Activated T-cell treated with anti-CD3 and anti-CD28 coated beads, Interleukin-2, amount 50 U/mL, for 72 hours (primary cell): Measurements from ENCODE around the gene COBL. TPM values are rescaled to one million over a fixed set of nuclear protein-coding genes. Genes with fewer than 3 reads are reported as not detected.

Experiments used
- ATAC-seq, 2 donors: fragments of 150-1000 bp; cut with Tn5 transposase; replicated peaks in 1 of 2; 2 replicates each; pipeline ENCODE4 v1.10.0; 2021; ENCODE audit warnings: moderate library complexity in 2 of 2, mild to moderate bottlenecking in 1 of 2
- DNase-seq, 2 donors: peaks; one replicate each; pipeline ENCODE4 v3.0.0; 2021 to 2022; ENCODE audit warnings: mixed read lengths in 1 of 2
- H3K27ac Mint-ChIP-seq: one replicate; pipeline ENCODE4 v1.8.0; 2022; ENCODE audit warnings: mild to moderate bottlenecking, moderate library complexity, mixed read lengths
- H3K27me3 Mint-ChIP-seq: one replicate; pipeline ENCODE4 v1.8.0; 2022; ENCODE audit warnings: low read depth, mixed read lengths
- H3K36me3 Mint-ChIP-seq, 2 donors: one replicate each; pipeline ENCODE4 v1.8.0; 2022; ENCODE audit warnings: mixed read lengths in 2 of 2, mild to moderate bottlenecking in 1 of 2; ENCODE audit not compliant: insufficient read depth in 2 of 2
- H3K4me1 Mint-ChIP-seq: one replicate; pipeline ENCODE4 v1.8.0; 2022; ENCODE audit warnings: low read depth, mixed read lengths
- H3K4me3 Mint-ChIP-seq, 2 donors: one replicate each; pipeline ENCODE4 v1.8.0; 2022; ENCODE audit warnings: mild to moderate bottlenecking in 2 of 2, mixed read lengths in 2 of 2, moderate library complexity in 2 of 2
- H3K9me3 Mint-ChIP-seq, 2 donors: one replicate each; pipeline ENCODE4 v1.8.0; 2022; ENCODE audit warnings: mixed read lengths in 2 of 2
- total RNA-seq, 2 donors: library from RNA; stranded (reverse); gene quantifications; one replicate each; pipeline ENCODE4 v1.2.3, GENCODE V29; 2022

Gene COBL
- total RNA-seq, 2 donors from 2014 or later, result not detected

DNA sequence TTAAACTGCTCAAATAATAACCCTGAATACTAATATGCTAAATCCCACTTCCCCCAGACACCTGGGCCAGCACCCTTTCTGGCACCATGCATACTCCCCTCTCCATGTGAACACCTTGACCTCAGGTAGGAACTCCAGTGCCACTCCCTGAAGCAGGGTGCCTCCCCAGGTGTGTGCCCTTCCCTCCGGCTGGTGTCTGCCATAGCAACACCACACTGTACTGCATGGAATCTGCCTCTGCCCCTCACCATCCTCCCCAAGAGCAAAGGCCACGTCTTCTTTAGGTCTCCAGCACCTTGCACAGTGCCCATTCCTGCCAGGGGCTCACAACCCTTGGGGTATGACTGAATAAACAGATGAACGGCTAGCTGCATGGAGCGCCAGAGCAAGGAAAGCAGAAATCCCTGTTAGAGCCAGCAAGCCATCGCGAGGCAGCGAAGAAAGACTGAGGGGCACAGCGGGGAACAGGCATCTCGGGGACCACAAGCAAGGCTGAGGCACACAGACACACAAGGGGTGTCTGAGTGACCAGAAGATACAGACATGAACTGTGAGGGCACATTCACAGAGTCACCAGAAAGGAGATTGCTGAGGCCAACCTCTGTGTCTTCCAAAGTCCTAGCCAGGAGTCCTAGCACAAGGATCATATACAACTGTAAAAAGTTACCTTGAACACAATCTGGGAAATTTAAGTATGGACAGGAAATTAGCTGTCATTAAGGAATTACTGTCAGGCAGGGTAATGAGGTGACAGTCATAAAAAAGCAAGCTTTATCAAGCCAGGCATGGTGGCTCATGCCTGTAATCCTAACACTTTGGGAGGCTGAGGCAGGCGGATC, 25.7 kb downstream of the COBL start:
- Mint-ChIP-seq H3K4me1 (no peaks in the 10 kb centered on the region), H3K9me3 (no peaks in the 10 kb centered on the region), H3K27ac (no peak overlapping the region), H3K27me3 (peaks cover 6% of the 10 kb centered on the region), H3K4me3 (no peak overlapping the region), H3K36me3 (no peaks in the 10 kb centered on the region)
- ATAC-seq (no peak), DNase-seq (no peak)

DNA sequence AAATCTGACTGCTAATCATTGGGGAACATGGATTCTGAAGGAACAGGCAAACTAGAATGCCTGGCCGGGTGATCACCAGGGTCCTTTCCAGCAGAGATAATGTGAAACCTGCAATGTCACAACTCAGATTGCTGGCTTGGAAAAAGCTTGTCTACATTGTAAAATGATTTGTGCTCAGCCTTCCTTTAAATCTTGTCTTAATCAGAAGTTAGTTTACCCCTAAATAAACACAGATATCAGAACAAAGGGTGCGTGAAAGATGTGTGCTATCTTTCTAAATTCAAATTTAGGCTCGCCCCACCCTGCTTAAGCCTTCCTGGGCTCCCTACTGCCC, 26.3 kb downstream of the COBL start:
- no peak for DNase-seq
- Mint-ChIP-seq H3K4me3 (no peak overlapping the region), H3K27ac (no peak overlapping the region), H3K36me3 (no peaks in the 10 kb centered on the region), H3K9me3 (no peaks in the 10 kb centered on the region), H3K4me1 (no peaks in the 10 kb centered on the region), H3K27me3 (peaks cover 6% of the 10 kb centered on the region)
- ATAC-seq, result no peak

DNA sequence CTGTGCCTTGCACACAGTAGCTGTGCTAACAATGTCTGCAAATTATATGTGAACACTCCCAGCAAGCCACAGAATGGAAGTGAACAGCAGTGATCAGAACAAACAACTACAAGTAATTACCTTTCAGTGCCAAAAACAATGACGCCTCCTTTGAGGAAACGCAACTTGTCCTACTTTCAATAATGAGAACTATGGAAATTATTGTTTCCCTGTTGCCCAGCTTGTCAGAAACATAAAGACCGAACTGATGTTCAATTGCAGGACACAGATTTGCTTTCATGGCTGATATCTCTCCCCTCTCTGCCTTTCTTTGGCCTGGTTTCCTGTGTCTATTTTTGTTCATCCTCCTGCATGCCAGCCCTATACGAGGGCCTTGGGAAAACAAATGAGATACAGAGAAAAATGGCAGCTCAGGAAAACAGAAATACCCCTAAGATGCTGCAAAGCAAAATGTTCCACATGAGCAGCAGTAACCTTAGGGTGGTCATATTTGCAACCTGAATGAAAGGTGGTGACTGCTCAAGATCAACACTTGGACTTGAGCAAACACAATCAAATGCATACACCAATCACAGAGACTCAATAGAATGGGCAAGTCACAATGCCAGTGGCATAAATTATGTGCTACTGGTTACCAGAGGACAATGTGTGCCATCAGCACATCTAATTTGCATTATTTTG, 26.8 kb downstream of the COBL start:
- Mint-ChIP-seq H3K36me3 (no peaks in the 10 kb centered on the region), H3K27ac (no peak overlapping the region), H3K9me3 (no peaks in the 10 kb centered on the region), H3K4me3 (no peak overlapping the region), H3K4me1 (no peaks in the 10 kb centered on the region), H3K27me3 (peaks cover 6% of the 10 kb centered on the region)
- no peak for DNase-seq
- no peak for ATAC-seq

DNA sequence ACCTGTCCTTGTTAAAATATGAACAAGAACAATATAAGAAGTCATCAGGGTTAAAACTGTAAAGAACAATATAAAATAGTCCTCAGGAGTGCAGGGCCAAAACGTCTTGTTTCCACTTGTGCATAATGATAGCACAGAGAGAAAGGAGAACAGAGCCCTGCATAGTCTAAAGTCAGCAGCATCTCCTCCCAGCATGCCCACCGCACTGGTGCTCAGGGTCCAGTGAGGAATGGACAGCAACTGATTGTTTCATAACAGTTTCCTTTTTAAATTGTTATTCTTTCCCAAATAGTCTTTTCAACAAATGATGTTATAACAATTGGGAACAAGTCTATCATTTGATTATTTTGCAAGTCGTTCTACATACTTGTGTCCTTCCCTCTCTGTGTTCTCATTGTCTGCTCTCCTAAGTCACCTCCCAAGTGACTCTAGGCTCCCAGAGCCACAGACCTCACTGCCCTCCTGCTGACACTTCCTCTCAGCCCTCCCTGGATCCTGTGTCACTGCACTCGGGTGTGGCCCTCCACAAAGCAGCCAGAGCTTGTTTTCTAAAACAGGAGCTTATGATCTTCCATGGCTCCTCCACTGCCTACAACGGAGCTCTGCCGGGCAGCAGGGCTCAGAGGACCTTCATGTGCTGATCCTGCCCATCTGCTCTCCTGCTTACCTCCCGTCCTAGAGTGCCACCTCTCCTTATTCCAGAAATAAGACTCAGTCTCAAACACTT, 27.6 kb downstream of the COBL start:
- no peak for ATAC-seq
- H3K4me1 Mint-ChIP-seq, result no peaks in the 10 kb centered on the region
- no peaks in the 10 kb centered on the region for H3K36me3 Mint-ChIP-seq
- DNase-seq, result no peak
- H3K27me3 Mint-ChIP-seq, result peaks cover 6% of the 10 kb centered on the region
- no peaks in the 10 kb centered on the region for H3K9me3 Mint-ChIP-seq
- no peak overlapping the region for H3K4me3 Mint-ChIP-seq
- no peak overlapping the region for H3K27ac Mint-ChIP-seq

DNA sequence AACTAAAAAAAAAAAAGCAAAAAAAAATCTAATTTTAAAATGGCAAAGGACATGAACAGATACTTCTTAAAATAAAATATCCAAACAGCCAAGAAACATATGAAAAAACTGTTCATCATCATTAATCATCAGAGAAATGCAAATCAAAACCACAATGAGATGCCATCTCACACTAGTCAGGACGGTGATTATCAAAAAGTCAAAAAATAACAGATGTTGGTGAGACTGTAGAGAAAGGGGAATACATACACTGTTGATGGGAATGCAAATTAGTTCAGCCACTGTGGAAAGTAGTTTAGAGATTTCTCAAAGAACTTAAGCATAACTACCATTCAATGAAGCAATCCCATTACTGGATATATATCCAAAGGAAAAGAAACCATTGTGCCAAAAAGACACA, 30.2 kb downstream of the COBL start:
- no peak overlapping the region for H3K4me3 Mint-ChIP-seq
- no peak overlapping the region for H3K27ac Mint-ChIP-seq
- DNase-seq (no peak), ATAC-seq (no peak)
- H3K27me3 Mint-ChIP-seq, result peaks cover 6% of the 10 kb centered on the region
- H3K36me3 Mint-ChIP-seq, result peaks cover 0 to 4% of the 10 kb centered on the region in 2 donors
- H3K9me3 Mint-ChIP-seq, result peaks cover 0 to 7% of the 10 kb centered on the region in 2 donors
- no peaks in the 10 kb centered on the region for H3K4me1 Mint-ChIP-seq

DNA sequence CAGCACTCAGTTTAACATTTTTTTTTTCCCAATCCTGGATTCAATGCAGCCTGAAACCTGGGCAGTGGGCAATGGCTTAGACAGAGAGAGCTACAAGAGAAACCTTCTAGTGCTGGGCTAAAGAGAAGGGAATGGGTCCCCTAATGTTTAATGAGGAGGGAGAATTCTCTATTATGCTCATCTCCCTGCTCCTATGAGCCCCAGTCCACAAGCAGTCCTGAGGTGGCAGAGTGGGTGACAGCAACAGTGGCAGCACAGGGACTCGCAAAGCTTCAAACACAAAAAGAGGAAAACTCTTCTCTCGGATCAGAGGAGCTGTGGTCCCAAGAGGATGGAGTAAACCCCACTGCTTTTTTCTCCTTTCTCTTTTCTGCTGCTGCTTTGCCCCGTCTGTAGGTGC, 36.5 kb downstream of the COBL start:
- no peak for DNase-seq
- Mint-ChIP-seq H3K27me3 (peaks cover 11% of the 10 kb centered on the region), H3K4me1 (no peaks in the 10 kb centered on the region), H3K36me3 (peaks cover 0 to 4% of the 10 kb centered on the region in 2 donors), H3K4me3 (no peak overlapping the region), H3K27ac (no peak overlapping the region), H3K9me3 (peaks cover 0 to 9% of the 10 kb centered on the region in 2 donors)
- ATAC-seq, result no peak

DNA sequence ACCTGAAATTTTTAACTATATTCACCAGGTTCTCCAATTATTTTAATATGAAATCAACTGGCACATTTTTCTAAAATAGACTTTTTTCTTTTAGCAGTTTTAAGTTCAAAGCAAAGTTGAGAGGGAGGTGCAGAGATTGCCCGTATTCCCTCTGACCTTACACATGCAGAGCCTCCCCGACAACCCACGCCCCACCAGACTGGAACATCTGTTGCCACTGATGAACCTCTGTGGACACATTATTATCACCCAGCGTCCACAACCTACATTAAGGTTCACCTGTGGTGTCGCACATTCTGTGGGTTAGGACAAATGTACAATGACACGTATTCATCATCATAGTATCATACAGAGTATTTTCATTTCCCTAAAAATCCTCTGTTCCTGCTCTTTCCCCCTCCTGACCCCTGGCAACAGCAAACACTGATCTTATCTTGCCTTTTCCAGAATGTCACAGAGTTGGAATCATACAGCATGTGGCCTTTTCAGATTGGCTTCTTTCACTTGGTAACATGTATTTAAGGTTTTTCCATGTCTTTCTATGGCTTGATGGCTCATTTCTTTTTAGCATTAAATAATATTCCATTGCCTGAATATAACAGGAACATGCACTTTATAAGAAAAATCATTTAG, 37.1 kb downstream of the COBL start:
- Mint-ChIP-seq H3K27ac (no peak overlapping the region), H3K4me3 (no peak overlapping the region), H3K36me3 (peaks cover 0 to 4% of the 10 kb centered on the region in 2 donors), H3K9me3 (peaks cover 0 to 9% of the 10 kb centered on the region in 2 donors), H3K27me3 (peaks cover 11% of the 10 kb centered on the region), H3K4me1 (no peaks in the 10 kb centered on the region)
- no peak for ATAC-seq
- no peak for DNase-seq

DNA sequence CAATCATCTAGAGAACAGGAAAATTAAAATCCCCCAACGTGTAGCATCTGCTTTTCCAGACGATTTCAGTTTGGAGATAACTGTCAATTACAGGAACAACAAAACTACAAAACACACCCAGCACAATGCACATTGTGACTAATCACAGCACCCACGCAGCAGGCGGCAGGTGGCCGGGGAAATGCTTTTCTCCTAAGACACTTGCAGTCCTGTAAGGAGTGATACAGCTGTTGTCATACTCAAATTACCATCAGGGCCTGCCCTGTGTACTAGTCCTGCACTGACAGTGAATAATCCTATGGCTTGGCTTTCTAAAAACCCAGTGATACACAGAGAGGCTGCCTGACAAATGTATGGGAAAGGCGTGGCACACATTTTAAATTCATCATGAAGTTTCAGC, 37.8 kb downstream of the COBL start:
- no peaks in the 10 kb centered on the region for H3K4me1 Mint-ChIP-seq
- no peak for DNase-seq
- no peak overlapping the region for H3K4me3 Mint-ChIP-seq
- no peak overlapping the region for H3K27ac Mint-ChIP-seq
- peaks cover 0 to 9% of the 10 kb centered on the region in 2 donors for H3K9me3 Mint-ChIP-seq
- peaks cover 0 to 4% of the 10 kb centered on the region in 2 donors for H3K36me3 Mint-ChIP-seq
- H3K27me3 Mint-ChIP-seq, result peaks cover 17% of the 10 kb centered on the region
- no peak for ATAC-seq

DNA sequence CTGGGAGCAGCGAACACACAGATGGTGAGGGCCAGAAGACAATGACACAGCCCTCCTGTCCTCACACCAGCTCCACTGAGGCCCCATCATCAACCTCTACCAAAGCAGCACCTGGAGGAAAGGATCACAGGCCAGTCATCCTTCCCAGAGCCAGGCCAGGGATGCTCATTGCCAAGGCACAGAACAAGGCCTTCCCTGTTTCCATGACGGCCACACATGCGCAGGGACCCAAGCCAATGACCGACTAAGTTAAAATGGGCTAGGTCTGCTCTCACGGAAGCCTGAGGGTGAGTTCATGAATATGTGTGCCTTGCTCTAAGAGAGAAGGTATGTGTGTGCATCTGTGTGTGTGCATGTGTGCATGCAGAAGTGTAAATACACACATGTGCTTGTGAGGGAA, 39.6 kb downstream of the COBL start:
- DNase-seq (no peak), ATAC-seq (no peak)
- Mint-ChIP-seq H3K4me3 (no peak overlapping the region), H3K27me3 (peaks cover 19% of the 10 kb centered on the region), H3K27ac (no peak overlapping the region), H3K36me3 (no peaks in the 10 kb centered on the region), H3K4me1 (no peaks in the 10 kb centered on the region), H3K9me3 (peaks cover 0 to 2% of the 10 kb centered on the region in 2 donors)

DNA sequence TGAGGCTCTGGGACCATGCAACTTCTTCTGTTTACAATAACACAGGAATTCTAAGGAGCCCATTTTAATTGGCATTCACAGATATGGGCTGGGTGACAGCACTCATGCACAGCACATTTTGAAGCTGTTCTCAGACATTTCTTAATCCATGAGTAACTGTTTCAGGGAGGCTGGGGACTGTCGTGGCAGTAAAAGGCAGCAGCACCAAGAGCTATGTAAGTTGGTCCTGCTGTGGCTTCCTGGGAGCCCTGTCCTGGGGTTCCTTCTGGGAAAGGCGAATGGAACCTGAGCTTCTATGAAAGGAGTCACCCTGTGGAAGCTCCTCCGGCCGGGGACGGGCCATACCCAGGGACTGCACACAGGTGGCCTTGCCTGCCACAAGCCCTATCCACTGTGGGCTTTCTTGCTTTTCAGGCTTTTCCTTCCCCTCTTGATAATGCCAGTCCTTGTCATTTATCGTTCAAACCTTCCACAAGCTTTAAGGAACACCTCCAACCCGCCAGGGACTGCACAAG, 40.5 kb downstream of the COBL start:
- DNase-seq (no peak), ATAC-seq (no peak)
- peaks cover 19% of the 10 kb centered on the region for H3K27me3 Mint-ChIP-seq
- no peaks in the 10 kb centered on the region for H3K4me1 Mint-ChIP-seq
- H3K4me3 Mint-ChIP-seq, result no peak overlapping the region
- H3K9me3 Mint-ChIP-seq, result peaks cover 0 to 2% of the 10 kb centered on the region in 2 donors
- H3K36me3 Mint-ChIP-seq, result no peaks in the 10 kb centered on the region
- no peak overlapping the region for H3K27ac Mint-ChIP-seq

DNA sequence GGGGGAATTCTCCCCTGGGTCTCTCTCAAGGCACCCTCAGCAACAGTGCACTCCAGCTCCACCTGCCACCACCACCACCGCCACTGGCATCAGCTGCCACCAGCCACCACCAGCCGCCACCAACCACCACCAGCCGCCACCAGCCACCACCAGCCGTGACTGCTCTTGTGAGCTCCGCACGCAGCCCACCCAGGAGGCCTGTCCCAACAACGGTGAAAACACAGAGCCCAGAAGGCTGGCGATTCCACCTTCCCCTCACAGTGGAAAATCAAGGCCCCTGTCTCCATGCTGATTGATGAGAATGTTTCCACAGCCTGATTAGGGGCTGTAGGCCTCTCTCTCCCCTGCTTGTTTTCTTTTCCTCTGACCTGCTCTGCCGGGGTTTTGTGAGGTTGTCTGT, 41.1 kb downstream of the COBL start:
- no peak overlapping the region for H3K4me3 Mint-ChIP-seq
- no peak for DNase-seq
- H3K4me1 Mint-ChIP-seq, result no peaks in the 10 kb centered on the region
- no peak for ATAC-seq
- H3K9me3 Mint-ChIP-seq, result peaks cover 0 to 2% of the 10 kb centered on the region in 2 donors
- peaks cover 16% of the 10 kb centered on the region for H3K27me3 Mint-ChIP-seq
- no peak overlapping the region for H3K27ac Mint-ChIP-seq
- H3K36me3 Mint-ChIP-seq, result no peaks in the 10 kb centered on the region

DNA sequence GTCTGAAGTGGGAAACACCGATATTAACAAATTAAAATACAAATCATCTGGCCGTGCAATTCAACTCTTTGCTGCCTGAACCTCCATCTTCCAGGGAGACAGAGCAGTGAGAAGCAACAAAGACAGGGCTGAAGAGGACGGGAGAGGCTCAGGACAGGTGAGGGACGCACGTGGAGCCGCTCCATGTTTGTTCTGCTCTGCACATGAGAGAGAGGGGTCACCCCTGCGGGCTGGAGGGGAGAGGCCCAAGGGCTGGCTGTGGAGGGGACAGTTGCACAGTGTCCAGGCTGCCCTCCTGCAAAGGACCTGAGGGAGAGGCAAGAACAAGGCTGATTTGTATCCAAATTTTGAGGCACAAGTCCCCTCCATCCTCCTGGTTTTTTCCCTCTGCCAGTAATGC, 41.7 kb downstream of the COBL start:
- ATAC-seq (no peak), DNase-seq (no peak)
- no peaks in the 10 kb centered on the region for H3K9me3 Mint-ChIP-seq
- H3K4me1 Mint-ChIP-seq, result no peaks in the 10 kb centered on the region
- no peak overlapping the region for H3K4me3 Mint-ChIP-seq
- H3K27me3 Mint-ChIP-seq, result peaks cover 10% of the 10 kb centered on the region
- H3K36me3 Mint-ChIP-seq, result no peaks in the 10 kb centered on the region
- H3K27ac Mint-ChIP-seq, result no peak overlapping the region

DNA sequence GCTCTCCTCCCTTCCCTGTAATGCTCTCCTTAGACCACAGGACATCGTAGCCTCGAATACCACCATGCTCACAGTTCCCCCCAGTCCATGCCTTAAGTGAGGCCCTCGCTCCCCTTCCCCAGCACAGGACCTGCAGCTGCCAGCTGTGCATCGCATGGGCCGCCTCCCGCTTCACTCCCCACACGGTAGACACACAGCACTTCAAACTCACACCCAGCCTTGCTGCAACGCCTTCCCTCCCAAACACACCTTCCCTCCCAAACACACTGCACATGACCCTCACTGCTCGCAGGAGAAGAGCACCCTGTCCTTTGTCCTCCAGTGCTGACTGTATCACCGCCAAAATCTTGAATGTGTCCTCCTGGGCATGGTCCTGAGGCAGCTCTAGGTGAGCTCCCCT, 42.6 kb downstream of the COBL start:
- Mint-ChIP-seq H3K27me3 (peaks cover 8% of the 10 kb centered on the region), H3K9me3 (no peaks in the 10 kb centered on the region), H3K27ac (no peak overlapping the region), H3K4me1 (no peaks in the 10 kb centered on the region), H3K4me3 (no peak overlapping the region), H3K36me3 (no peaks in the 10 kb centered on the region)
- ATAC-seq, result no peak
- no peak for DNase-seq
